C4-2B (cell line): ENCODE measurements around the gene ARL15.

Source experiments
- ZFX ChIP-seq: fragments of 450-650 bp; IDR thresholded peaks from 2 replicates; pipeline ENCODE4 v1.6.1; 2017
- TF ChIP-seq, protein P1 (sequence below): fragments of 450-650 bp; conservative IDR thresholded peaks from 2 replicates; pipeline ENCODE4 v1.5.1; 2017; ENCODE audit warnings: mild to moderate bottlenecking

DNA sequence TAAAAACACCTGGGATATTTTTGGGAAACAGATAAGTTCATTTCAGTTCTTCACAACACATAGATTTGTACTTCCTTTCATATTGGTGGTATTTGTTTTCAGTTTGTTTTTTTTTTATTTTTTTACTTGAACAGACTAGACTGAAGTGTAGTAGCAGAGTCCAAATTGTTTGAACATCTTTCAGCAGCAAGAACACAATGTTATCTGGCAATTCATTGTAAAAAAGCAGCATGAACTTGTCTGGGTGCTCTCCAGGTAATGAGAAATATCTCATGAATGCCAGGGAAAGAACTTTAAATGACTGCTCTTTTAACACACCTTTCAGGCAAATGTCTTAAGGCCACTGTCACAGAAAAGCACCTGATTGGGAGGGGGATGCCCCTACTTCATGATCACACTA is 113.4 kb downstream of the ARL15 start:
- TF ChIP-seq, protein P1, sequence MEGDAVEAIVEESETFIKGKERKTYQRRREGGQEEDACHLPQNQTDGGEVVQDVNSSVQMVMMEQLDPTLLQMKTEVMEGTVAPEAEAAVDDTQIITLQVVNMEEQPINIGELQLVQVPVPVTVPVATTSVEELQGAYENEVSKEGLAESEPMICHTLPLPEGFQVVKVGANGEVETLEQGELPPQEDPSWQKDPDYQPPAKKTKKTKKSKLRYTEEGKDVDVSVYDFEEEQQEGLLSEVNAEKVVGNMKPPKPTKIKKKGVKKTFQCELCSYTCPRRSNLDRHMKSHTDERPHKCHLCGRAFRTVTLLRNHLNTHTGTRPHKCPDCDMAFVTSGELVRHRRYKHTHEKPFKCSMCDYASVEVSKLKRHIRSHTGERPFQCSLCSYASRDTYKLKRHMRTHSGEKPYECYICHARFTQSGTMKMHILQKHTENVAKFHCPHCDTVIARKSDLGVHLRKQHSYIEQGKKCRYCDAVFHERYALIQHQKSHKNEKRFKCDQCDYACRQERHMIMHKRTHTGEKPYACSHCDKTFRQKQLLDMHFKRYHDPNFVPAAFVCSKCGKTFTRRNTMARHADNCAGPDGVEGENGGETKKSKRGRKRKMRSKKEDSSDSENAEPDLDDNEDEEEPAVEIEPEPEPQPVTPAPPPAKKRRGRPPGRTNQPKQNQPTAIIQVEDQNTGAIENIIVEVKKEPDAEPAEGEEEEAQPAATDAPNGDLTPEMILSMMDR: no peak
- no peak for TF ChIP-seq ZFX
